Bladder microvascular endothelial cell (primary cell): ENCODE measurements around the gene DNAJC15. TPM values are rescaled to one million over a fixed set of nuclear protein-coding genes. Genes with fewer than 3 reads are reported as not detected.

ENCODE experiments used
- total RNA-seq: library from RNA; depleted of rRNA; stranded (reverse); fragments of >200 nt; gene quantifications from 2 replicates; pipeline ENCODE4 v1.2.3, GENCODE V29; 2014

DNAJC15 gene
- 5.5 and 16.1 TPM in 2 replicates for total RNA-seq

DNA sequence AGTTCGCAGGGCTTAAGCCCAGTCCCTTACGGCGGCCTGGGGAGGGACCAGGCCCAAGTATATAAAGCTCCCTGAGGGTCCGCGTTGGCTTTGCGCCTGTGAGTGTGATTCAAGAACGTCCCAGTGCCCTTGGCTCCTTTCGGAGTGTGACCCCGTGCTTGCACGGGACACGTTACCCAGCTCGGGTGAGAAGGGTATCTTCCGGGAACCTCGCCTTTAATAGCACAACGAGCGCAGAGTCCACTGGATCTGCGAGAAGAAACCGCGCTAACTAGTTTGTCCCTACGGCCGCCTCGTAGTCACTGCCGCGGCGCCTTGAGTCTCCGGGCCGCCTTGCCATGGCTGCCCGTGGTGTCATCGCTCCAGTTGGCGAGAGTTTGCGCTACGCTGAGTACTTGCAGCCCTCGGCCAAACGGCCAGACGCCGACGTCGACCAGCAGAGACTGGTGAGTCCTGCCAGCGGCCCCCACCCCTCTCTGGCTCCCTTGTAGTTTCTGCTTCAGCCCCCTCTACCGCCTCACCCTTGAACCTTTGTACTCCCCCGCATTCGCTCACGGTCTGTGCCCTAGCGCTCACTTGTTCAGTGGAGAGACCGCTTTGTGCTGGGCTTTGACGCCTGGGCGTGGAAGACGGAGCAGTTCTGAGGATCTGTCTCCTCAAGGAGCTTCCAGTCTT, at the start of gene DNAJC15:
DNAJC15 (plus strand) TSS at position 298 of the 675 bp plus-strand sequence; CDS start at position 339, 41 bp downstream.

GRCh38 chr13:42991898-42992763, 31.3 kb upstream of the DNAJC15 start, which contains the start of gene EPSTI1:
Gene EPSTI1 (minus strand): TSS chr13:42992241. CDS start chr13:42992165, 76 bp downstream.

Other genes with a start within 250 kb of the DNAJC15 start
- gene FAM216B, start 242.0 kb upstream of the DNAJC15 start, total RNA-seq: not detected in 2 replicates
- 1.9 and 5.8 TPM in 2 replicates for gene EPSTI1, start 31.3 kb upstream of the DNAJC15 start, total RNA-seq